ENCODE data around the gene PARD3.

The PARD3 gene

GRCh38 chr10:34160595-34160994 lies 654.5 kb downstream of the PARD3 start:
- Histone ChIP-seq H3K4me1 (ENCODE audit: control insufficient read depth, insufficient read depth, low read length, poor library complexity, severe bottlenecking) (no peaks in the 10 kb centered on the region), H3K4me3 (ENCODE audit: insufficient read depth, low read depth, low read length, poor library complexity, severe bottlenecking) (no peak overlapping the region), H3K9me3 (ENCODE audit: control insufficient read depth, low read length) (no peaks in the 10 kb centered on the region), H3K27me3 (replicated peaks; ENCODE audit: control insufficient read depth, insufficient read depth, low read length, poor library complexity, severe bottlenecking) (no peaks in the 10 kb centered on the region), H3K36me3 (ENCODE audit: control insufficient read depth, insufficient read depth, low read length) (no peaks in the 10 kb centered on the region), H3K27ac (ENCODE audit: insufficient read depth, low read length, poor library complexity, severe bottlenecking) (no peak overlapping the region)
- DNase-seq = no peak

DNA sequence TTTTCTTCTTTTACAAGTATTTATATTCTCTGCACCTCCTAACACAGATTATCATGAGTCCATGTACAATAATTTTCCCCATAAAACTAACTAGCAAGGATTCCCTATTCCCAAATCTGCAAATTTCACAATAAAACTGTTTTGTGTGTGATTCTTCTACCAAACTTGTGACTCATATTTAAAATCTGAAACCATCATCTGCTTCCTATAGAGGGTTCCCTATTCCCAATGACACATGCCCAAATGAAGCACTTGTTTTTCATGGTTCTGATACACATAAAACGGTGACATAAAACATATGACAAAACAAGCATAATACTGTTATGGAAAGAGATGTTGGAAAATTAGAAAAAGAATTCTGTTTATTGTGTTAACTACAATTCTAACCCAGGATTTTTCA lies 657.6 kb downstream of the PARD3 start:
- Histone ChIP-seq H3K27me3 (replicated peaks; ENCODE audit: control insufficient read depth, insufficient read depth, low read length, poor library complexity, severe bottlenecking) (no peaks in the 10 kb centered on the region), H3K9me3 (ENCODE audit: control insufficient read depth, low read length) (no peaks in the 10 kb centered on the region), H3K36me3 (ENCODE audit: control insufficient read depth, insufficient read depth, low read length) (no peaks in the 10 kb centered on the region), H3K27ac (ENCODE audit: insufficient read depth, low read length, poor library complexity, severe bottlenecking) (no peak overlapping the region), H3K4me3 (ENCODE audit: insufficient read depth, low read depth, low read length, poor library complexity, severe bottlenecking) (no peak overlapping the region), H3K4me1 (ENCODE audit: control insufficient read depth, insufficient read depth, low read length, poor library complexity, severe bottlenecking) (no peaks in the 10 kb centered on the region)
- no peak for DNase-seq

DNA sequence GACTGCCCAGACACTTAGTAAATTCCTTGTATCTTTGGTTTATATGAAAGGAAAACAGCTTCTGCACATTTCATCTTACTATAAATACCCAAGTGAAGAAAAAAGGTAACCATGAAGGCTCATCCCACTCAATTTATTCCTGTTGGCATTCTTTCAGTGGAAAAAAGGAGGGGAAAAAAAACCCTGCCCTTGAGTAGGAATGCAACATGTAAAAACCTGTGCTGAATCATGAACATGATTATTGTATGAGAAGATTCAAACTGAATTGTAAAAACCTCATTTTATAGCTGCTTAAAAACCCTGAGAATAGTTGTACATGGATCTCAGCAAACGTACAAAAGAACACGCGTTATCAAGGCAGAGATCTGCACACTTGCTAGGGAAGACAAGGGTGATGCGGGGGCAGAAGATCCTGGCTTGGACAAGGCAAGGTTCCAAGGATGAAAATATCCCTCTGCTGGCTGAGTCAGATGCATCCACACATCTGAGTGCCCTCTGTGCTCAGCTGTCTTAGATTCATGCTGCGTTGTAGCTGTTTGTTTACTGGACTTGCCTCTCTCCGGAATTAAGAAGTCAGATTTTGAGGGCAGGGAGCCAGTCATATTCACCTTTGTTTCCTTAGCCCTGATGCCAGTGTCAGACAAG lies 658.2 kb downstream of the PARD3 start:
- no peak for DNase-seq
- Histone ChIP-seq H3K27me3 (replicated peaks; ENCODE audit: control insufficient read depth, insufficient read depth, low read length, poor library complexity, severe bottlenecking) (no peaks in the 10 kb centered on the region), H3K36me3 (ENCODE audit: control insufficient read depth, insufficient read depth, low read length) (no peaks in the 10 kb centered on the region), H3K27ac (ENCODE audit: insufficient read depth, low read length, poor library complexity, severe bottlenecking) (no peak overlapping the region), H3K4me1 (ENCODE audit: control insufficient read depth, insufficient read depth, low read length, poor library complexity, severe bottlenecking) (no peaks in the 10 kb centered on the region), H3K4me3 (ENCODE audit: insufficient read depth, low read depth, low read length, poor library complexity, severe bottlenecking) (no peak overlapping the region), H3K9me3 (ENCODE audit: control insufficient read depth, low read length) (no peaks in the 10 kb centered on the region)

DNA sequence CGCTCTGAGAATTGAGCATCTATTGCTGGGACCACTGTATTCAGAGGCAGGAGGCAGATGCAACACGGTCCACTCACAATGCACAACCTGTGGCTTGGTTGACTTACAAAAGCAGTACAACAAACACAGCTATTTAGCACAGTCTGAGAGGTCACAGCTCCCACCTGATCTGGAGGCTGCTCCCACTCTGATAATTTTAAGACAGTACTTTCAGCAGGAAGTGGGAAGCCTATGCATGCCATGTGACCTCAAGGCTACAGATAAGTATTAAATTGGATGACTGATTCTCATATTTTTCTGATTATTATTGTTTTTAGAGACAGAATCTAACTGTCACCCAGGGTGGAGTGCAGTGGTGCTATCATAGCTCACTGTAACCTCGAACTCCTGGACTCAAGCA lies 659.3 kb downstream of the PARD3 start:
- no peak overlapping the region for H3K27ac ChIP-seq (ENCODE audit: insufficient read depth, low read length, poor library complexity, severe bottlenecking)
- no peak for DNase-seq
- H3K27me3 ChIP-seq (replicated peaks; ENCODE audit: control insufficient read depth, insufficient read depth, low read length, poor library complexity, severe bottlenecking) = no peaks in the 10 kb centered on the region
- no peaks in the 10 kb centered on the region for H3K9me3 ChIP-seq (ENCODE audit: control insufficient read depth, low read length)
- H3K4me3 ChIP-seq (ENCODE audit: insufficient read depth, low read depth, low read length, poor library complexity, severe bottlenecking) = no peak overlapping the region
- no peaks in the 10 kb centered on the region for H3K36me3 ChIP-seq (ENCODE audit: control insufficient read depth, insufficient read depth, low read length)
- H3K4me1 ChIP-seq (ENCODE audit: control insufficient read depth, insufficient read depth, low read length, poor library complexity, severe bottlenecking) = no peaks in the 10 kb centered on the region

DNA sequence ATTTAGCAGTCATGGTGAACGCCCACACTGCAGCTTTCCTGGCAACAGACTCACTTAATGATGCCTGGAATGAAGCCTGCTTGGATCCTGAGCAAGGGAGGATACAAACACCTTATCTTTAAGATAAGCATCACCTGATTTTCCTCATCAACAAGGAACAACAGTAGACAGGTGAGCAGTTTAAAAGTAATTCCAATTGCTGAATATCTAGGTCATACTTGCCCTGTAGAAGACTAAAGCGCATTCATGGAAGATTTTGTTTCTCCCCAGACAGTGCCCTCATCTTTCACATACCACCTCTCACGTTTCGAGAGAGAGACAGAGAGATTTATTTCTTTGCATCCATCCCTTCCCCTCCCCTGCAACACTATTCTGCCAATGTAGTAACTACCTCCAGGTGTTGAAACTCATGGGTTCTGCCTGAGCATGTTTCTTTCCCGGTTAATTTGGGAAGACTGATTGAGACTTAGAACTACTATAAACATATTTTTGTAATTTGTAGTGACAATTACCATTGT lies 660.7 kb downstream of the PARD3 start:
- H3K4me1 ChIP-seq (ENCODE audit: control insufficient read depth, insufficient read depth, low read length, poor library complexity, severe bottlenecking) = no peaks in the 10 kb centered on the region

DNA sequence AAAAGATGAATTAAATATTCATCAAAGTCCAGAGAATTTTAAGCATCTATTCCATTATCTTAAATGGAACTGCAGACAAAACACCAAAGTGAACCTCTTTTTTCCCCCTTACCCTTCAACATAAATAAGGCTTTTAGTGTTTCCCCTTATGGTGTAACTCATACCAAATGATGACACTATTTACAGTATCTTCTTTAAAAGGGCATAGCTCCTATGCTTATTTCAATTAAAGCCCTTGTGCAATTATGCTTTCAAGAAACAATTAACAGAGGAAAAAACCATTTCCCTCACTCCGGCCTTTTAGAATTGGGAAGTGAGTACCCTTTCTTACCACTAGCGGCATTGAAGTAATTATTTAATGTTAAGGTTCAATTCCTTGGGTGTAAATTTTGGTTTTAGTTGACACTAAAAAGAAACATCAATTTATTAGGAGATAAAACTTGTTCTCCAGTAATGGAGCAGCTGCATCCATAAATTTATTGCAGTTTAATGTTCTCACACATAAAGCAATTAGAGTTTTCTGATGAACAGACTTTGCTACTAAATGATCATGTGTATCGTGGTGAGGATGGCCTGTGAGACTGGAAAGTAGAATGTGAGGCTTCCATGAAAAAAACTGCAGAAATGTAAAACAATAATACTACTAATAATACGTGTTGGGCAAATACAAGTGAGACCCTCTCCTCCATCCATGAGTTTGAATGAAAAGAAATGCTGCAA lies 661.3 kb downstream of the PARD3 start:
- Histone ChIP-seq H3K27ac (ENCODE audit: insufficient read depth, low read length, poor library complexity, severe bottlenecking) (no peak overlapping the region), H3K27me3 (replicated peaks; ENCODE audit: control insufficient read depth, insufficient read depth, low read length, poor library complexity, severe bottlenecking) (no peaks in the 10 kb centered on the region), H3K9me3 (ENCODE audit: control insufficient read depth, low read length) (no peaks in the 10 kb centered on the region), H3K4me1 (ENCODE audit: control insufficient read depth, insufficient read depth, low read length, poor library complexity, severe bottlenecking) (no peaks in the 10 kb centered on the region), H3K4me3 (ENCODE audit: insufficient read depth, low read depth, low read length, poor library complexity, severe bottlenecking) (no peak overlapping the region), H3K36me3 (ENCODE audit: control insufficient read depth, insufficient read depth, low read length) (no peaks in the 10 kb centered on the region)
- no peak for DNase-seq

More for the DNA sequence above, 660.7 kb downstream of the PARD3 start:
- H3K4me3 ChIP-seq (ENCODE audit: insufficient read depth, low read depth, low read length, poor library complexity, severe bottlenecking) = no peak overlapping the region
- H3K36me3 ChIP-seq (ENCODE audit: control insufficient read depth, insufficient read depth, low read length) = no peaks in the 10 kb centered on the region
- no peak overlapping the region for H3K27ac ChIP-seq (ENCODE audit: insufficient read depth, low read length, poor library complexity, severe bottlenecking)
- H3K9me3 ChIP-seq (ENCODE audit: control insufficient read depth, low read length) = no peaks in the 10 kb centered on the region
- DNase-seq = no peak
- no peaks in the 10 kb centered on the region for H3K27me3 ChIP-seq (replicated peaks; ENCODE audit: control insufficient read depth, insufficient read depth, low read length, poor library complexity, severe bottlenecking)

DNA sequence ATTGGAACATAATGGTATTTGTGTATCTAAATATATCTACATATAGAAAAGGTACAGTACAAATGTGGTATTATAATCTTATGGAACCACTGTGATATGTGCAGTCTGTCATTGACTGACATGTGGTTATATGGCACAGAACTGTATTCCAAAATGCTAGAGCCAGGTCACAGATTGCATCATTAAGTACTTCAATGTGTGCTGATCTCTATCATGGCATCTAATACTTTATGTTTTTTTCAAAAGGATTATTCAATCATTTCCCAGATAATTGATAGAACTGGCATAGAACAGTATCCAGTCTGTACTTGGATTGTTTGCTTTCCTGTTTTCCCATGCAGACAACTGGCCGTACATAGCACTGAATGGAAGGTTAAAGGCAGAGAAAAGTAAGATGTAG lies 662.7 kb downstream of the PARD3 start:
- no peak overlapping the region for H3K27ac ChIP-seq (ENCODE audit: insufficient read depth, low read length, poor library complexity, severe bottlenecking)
- H3K27me3 ChIP-seq (replicated peaks; ENCODE audit: control insufficient read depth, insufficient read depth, low read length, poor library complexity, severe bottlenecking) = no peaks in the 10 kb centered on the region
- H3K36me3 ChIP-seq (ENCODE audit: control insufficient read depth, insufficient read depth, low read length) = no peaks in the 10 kb centered on the region
- no peak overlapping the region for H3K4me3 ChIP-seq (ENCODE audit: insufficient read depth, low read depth, low read length, poor library complexity, severe bottlenecking)
- DNase-seq = no peak
- no peaks in the 10 kb centered on the region for H3K4me1 ChIP-seq (ENCODE audit: control insufficient read depth, insufficient read depth, low read length, poor library complexity, severe bottlenecking)
- H3K9me3 ChIP-seq (ENCODE audit: control insufficient read depth, low read length) = no peaks in the 10 kb centered on the region

DNA sequence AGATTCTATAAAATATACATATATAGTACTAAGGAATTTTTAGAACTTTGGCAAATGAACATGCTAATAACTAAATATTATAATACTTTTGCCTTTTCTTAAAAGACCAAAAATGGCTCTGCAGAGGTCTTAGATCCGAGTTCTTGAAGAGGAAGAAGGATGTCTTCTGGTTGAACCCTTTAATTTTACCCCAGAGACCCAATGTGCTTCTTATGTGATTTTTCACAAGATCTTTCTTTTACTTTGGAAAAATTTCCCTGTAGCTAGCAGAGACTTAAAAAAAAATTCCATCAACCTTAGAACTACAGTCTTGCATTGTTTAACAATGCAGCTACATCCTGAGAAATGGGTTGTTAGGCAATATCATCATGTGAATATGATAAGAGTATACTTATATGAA lies 663.2 kb downstream of the PARD3 start:
- H3K4me3 ChIP-seq (ENCODE audit: insufficient read depth, low read depth, low read length, poor library complexity, severe bottlenecking) = no peak overlapping the region
- no peaks in the 10 kb centered on the region for H3K36me3 ChIP-seq (ENCODE audit: control insufficient read depth, insufficient read depth, low read length)
- no peaks in the 10 kb centered on the region for H3K4me1 ChIP-seq (ENCODE audit: control insufficient read depth, insufficient read depth, low read length, poor library complexity, severe bottlenecking)
- no peak for DNase-seq
- H3K27ac ChIP-seq (ENCODE audit: insufficient read depth, low read length, poor library complexity, severe bottlenecking) = no peak overlapping the region
- no peaks in the 10 kb centered on the region for H3K27me3 ChIP-seq (replicated peaks; ENCODE audit: control insufficient read depth, insufficient read depth, low read length, poor library complexity, severe bottlenecking)
- no peaks in the 10 kb centered on the region for H3K9me3 ChIP-seq (ENCODE audit: control insufficient read depth, low read length)

DNA sequence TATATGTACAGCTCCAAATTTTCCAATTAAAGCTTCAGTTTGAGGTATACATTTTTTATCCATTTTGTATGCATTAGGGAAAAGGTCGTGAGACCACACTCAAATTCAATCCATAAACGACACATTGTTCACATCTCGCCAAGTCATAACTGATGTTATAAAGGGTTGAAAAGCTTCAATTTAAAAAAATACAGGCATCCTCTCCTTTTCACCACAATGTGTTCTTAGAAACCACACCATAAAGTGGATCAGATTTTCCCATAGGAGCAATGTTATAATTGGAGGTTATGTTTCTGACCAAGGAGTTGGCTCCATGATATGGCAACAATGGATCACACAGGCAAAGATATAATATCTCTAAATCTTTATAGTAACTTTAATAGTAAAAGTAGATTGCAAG lies 663.6 kb downstream of the PARD3 start:
- Histone ChIP-seq H3K4me3 (ENCODE audit: insufficient read depth, low read depth, low read length, poor library complexity, severe bottlenecking) (no peak overlapping the region), H3K36me3 (ENCODE audit: control insufficient read depth, insufficient read depth, low read length) (no peaks in the 10 kb centered on the region), H3K27me3 (replicated peaks; ENCODE audit: control insufficient read depth, insufficient read depth, low read length, poor library complexity, severe bottlenecking) (no peaks in the 10 kb centered on the region), H3K27ac (ENCODE audit: insufficient read depth, low read length, poor library complexity, severe bottlenecking) (no peak overlapping the region), H3K4me1 (ENCODE audit: control insufficient read depth, insufficient read depth, low read length, poor library complexity, severe bottlenecking) (no peaks in the 10 kb centered on the region), H3K9me3 (ENCODE audit: control insufficient read depth, low read length) (no peaks in the 10 kb centered on the region)
- DNase-seq = no peak

DNA sequence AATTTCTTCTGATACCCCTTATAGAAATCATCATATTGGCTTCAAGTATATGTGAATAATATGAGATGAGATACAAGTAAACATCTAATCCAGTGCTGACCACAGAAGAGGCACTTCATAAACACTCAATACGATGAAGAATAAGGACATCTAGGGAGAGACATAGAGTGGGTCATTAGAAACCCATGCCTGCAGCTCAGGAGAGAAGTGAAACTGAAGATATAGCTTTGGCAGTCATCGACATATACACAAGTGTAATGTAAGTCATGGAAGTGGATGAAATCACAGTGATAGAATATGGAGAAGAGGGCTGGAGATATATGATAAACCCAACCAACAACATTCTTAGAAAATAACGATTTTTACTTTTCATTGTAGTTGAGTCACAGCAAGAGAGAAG lies 665.0 kb downstream of the PARD3 start:
- H3K27me3 ChIP-seq (replicated peaks; ENCODE audit: control insufficient read depth, insufficient read depth, low read length, poor library complexity, severe bottlenecking) = no peaks in the 10 kb centered on the region
- H3K4me3 ChIP-seq (ENCODE audit: insufficient read depth, low read depth, low read length, poor library complexity, severe bottlenecking) = no peak overlapping the region
- H3K4me1 ChIP-seq (ENCODE audit: control insufficient read depth, insufficient read depth, low read length, poor library complexity, severe bottlenecking) = no peaks in the 10 kb centered on the region
- no peak overlapping the region for H3K27ac ChIP-seq (ENCODE audit: insufficient read depth, low read length, poor library complexity, severe bottlenecking)
- no peaks in the 10 kb centered on the region for H3K9me3 ChIP-seq (ENCODE audit: control insufficient read depth, low read length)
- no peaks in the 10 kb centered on the region for H3K36me3 ChIP-seq (ENCODE audit: control insufficient read depth, insufficient read depth, low read length)
- no peak for DNase-seq
